AG04449 (cell line): ENCODE results near the gene C22orf39.
A peak's percentile ranks its signal among the peaks of the same experiment; 100 is the strongest.

Experiments
- CTCF ChIA-PET: fragments of 350-600 bp; formaldehyde crosslinking; extraction: SDS; loops from one replicate; lab custom pipeline; 2021; ENCODE audit warnings: antibody characterized with exemption; lab: Yijun Ruan, JAX
- POLR2A ChIA-PET: fragments of 400-600, 350-600 bp; formaldehyde crosslinking; extraction: SDS; loops from one replicate; lab custom pipeline; 2020; ENCODE audit warnings: antibody characterized with exemption, inconsistent platforms; lab: Yijun Ruan, JAX
- DNase-seq: peaks from one replicate; pipeline ENCODE4 v3.0.0-alpha.2; 2010; ENCODE audit warnings: low read depth, low spot score
- H3K4me3 ChIP-seq: 2 replicates; pipeline ENCODE4 v1.5.1; 2011; ENCODE audit warnings: low read depth, mild to moderate bottlenecking, control low read depth, low read length
- TF ChIP-seq, protein P1 (sequence below): IDR thresholded peaks from one replicate; pipeline ENCODE4 v1.5.1; 2011; ENCODE audit warnings: mild to moderate bottlenecking, moderate library complexity, low read length, control low read depth, inconsistent platforms; ENCODE audit not compliant: insufficient read depth; ENCODE audit errors: missing control alignments

The C22orf39 gene

GRCh38 chr22:19434829-19435580 lies 12.5 kb downstream of the C22orf39 start:
- no peak overlapping the region for H3K4me3 ChIP-seq
- TF ChIP-seq, protein P1, sequence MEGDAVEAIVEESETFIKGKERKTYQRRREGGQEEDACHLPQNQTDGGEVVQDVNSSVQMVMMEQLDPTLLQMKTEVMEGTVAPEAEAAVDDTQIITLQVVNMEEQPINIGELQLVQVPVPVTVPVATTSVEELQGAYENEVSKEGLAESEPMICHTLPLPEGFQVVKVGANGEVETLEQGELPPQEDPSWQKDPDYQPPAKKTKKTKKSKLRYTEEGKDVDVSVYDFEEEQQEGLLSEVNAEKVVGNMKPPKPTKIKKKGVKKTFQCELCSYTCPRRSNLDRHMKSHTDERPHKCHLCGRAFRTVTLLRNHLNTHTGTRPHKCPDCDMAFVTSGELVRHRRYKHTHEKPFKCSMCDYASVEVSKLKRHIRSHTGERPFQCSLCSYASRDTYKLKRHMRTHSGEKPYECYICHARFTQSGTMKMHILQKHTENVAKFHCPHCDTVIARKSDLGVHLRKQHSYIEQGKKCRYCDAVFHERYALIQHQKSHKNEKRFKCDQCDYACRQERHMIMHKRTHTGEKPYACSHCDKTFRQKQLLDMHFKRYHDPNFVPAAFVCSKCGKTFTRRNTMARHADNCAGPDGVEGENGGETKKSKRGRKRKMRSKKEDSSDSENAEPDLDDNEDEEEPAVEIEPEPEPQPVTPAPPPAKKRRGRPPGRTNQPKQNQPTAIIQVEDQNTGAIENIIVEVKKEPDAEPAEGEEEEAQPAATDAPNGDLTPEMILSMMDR, result no peak
- ChIA-PET POLR2A (no interaction called here), CTCF (interaction anchor here (0.9 to 2.1 kb wide), 3 partner anchors 10 to 195 kb away, joined by 3 to 6 read pairs (median 4); partner anchors contain the start of gene C22orf39)
- DNase-seq, result no peak

DNA sequence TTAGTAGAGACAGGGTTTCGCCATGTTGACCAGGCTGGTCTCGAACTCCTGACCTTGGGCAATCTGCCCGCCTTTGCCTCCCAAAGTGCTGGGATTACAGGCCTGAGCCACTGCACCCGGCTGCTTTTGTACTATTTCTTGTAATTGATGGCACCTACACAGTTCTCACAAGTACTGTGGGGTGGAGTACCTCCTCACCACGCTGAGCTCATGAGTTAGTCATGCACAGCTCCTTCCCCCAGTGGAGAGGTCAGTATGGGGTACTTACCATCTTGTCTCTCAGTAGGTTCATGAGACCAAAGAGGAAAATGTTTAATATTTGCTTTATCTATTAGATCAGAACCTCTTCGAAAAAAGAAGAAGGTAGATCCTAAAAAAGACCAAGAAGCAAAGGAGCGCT lies 13.1 kb downstream of the C22orf39 start:
- TF ChIP-seq, protein P1, result no peak
- no peak overlapping the region for H3K4me3 ChIP-seq
- ChIA-PET POLR2A (interaction anchor here (1.0 kb wide), 1 partner anchor 195 kb away, joined by 4 read pairs; no protein-coding TSS in a partner anchor), CTCF (interaction anchor here (0.9 to 2.1 kb wide), 2 partner anchors 11 to 196 kb away, joined by 3 to 6 read pairs; no protein-coding TSS in a partner anchor)
- no peak for DNase-seq

DNA sequence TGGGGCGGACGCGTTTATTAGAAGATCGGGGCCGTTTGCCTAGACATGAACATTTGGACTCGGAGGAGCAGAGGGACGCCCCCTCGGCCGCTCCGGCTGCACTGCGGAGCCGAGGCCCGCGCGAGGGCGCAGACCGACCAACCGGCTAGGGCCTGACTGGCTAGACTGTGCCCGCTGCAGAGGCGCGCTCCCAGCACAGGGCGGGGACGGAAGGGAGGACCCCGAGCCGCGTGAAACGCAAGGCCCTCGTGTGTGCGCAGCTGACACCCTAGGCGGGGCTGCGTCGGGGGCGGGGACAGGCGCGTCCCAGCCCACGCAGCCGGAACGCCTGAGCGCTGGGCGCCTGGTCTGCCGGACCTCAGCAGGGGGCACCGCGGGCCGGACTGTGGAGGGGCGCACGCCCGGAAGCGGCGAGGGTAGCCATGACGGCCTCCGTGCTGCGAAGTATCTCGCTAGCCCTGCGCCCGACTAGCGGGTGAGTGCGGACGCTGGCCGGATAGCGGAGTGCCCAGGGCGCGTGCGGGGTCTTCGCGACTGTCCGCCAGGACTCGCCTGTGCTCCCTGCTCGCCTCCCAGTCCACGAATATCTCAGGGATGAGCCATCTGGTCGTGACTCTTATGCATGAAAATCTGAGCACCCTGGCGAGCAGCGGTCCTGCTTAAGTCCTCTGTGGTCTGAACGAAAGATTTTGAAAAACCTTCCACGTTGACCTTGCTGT lies 15.2 kb downstream of the C22orf39 start, which contains the start of gene MRPL40:
Gene MRPL40 (plus strand): TSS at position 413 of the 719 bp plus-strand sequence. CDS start 10 bp downstream, at position 423.
- POLR2A ChIA-PET, result interaction anchor here (0.7 to 1.4 kb wide), 5 partner anchors 12 to 197 kb away, joined by 3 to 6 read pairs (median 4); partner anchors contain the start of genes C22orf39, CDC45 and UFD1
- TF ChIP-seq, protein P1, result no peak

GRCh38 chr22:19431649-19432132 lies 15.8 kb downstream of the C22orf39 start, which contains the start of gene HIRA:
Gene HIRA, minus strand, starts transcription at chr22:19431733. Its CDS starts 257 bp downstream, at chr22:19431476.
- POLR2A ChIA-PET, result interaction anchor here (0.7 to 1.4 kb wide), 5 partner anchors 12 to 198 kb away, joined by 3 to 6 read pairs (median 4); partner anchors contain the start of genes C22orf39, CDC45 and UFD1

More for the DNA sequence above, 15.2 kb downstream of the C22orf39 start, which contains the start of gene MRPL40:
- CTCF ChIA-PET, result interaction anchor here (2.1 kb wide), 1 partner anchor 198 kb away, joined by 6 read pairs; no protein-coding TSS in a partner anchor
- peak within 1 kb of the TSS; percentile 91 for H3K4me3 ChIP-seq
- DNase-seq, result peak; percentile 54

DNA sequence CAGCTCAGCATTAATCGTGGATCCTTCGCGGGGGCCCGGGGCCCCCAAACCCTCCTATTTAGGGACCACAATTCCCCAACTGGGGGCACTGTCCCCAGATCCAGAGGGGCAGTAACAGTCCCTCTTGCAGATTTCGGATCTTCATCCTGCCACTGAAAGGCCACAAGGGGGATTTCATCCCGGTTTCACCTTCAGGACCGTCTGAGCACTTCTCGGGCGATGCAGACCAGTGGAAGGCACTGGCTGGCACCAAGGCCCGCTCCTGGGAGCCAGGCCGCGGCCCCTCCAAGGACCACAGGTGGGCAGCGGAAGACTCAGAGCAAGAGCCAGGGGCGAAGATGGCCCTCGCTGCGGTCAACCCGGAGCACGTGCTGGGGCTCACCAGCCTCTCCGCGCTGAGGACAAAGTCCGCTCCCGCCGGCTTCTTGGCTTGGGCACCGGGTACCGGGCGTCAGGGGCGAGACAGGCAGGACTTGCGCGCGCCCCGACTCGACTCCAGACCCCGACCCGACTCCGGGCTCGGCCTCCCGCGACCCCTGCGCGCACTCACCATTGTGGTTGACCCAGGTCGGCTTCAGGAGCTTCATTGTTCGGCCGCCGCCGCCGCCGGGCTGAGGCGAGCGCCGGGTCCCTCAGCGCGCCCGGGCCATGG lies 16.5 kb downstream of the C22orf39 start:
- peak overlapping the region; percentile 91 for H3K4me3 ChIP-seq
- no peak for DNase-seq
- ChIA-PET CTCF (interaction anchor here (1.1 kb wide), 1 partner anchor 10 kb away, joined by 7 read pairs; no protein-coding TSS in a partner anchor), POLR2A (interaction anchor here (1.0 to 1.4 kb wide), 2 partner anchors 13 to 48 kb away, joined by 4 to 6 read pairs; partner anchors contain the start of genes CDC45 and UFD1)
- TF ChIP-seq, protein P1, result peak; percentile 22

More at GRCh38 chr22:19431649-19432132, 15.8 kb downstream of the C22orf39 start, which contains the start of gene HIRA:
- DNase-seq, result no peak
- H3K4me3 ChIP-seq, result peak within 1 kb of the TSS; percentile 91
- CTCF ChIA-PET, result no interaction called here
- TF ChIP-seq, protein P1, result no peak
